VCaP (cell line): ENCODE results near the gene WDR36.

ENCODE experiments used
- H3K27ac ChIP-seq: fragments of 450-650 bp; 2 replicates; pipeline ENCODE4 v1.5.1; 2017
- CTCF ChIP-seq: fragments of 450-650 bp; conservative IDR thresholded peaks from 2 replicates; pipeline ENCODE4 v1.5.1; 2017; ENCODE audit warnings: mild to moderate bottlenecking, moderate library complexity

The WDR36 gene

DNA sequence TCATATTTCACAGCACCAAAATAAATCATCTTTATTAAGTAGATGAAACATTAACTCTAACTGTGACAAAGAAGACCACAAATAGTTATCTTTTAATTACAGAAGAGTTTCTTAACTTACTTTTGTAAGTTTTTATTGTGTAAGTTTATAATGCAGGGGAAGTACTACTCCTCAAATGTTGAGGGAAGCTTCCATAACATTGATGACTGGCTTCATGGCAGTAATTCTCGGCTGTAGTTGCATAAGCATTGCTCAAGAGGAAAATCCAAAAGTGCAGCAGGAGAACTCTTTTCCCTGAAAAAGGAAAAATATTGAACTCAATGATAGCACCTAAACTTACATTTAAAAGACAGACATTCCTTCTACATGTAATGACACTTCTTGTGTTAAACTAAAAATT is 16.1 kb upstream of the WDR36 start:
- H3K27ac ChIP-seq, result no peak overlapping the region
- no peak for TF ChIP-seq CTCF

DNA sequence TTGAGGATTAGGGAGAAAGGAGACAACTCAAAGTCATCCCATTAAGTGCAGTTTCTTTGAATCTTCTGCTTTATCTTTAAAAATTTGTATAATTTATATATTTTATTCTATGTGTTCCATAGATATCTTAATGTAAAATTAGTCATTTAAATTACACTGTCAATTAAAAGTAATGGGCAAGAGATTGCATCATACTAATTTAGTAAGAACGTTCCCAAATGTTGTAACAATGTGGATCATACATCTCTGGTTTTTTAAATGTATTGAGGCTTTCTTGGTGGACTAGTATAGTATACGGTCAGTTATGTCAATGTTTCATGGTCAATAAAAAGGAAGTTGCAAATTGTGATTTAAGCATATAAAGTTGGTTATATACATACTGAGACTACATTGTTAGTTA is 14.5 kb upstream of the WDR36 start:
- TF ChIP-seq CTCF, result no peak
- H3K27ac ChIP-seq, result no peak overlapping the region

GRCh38 chr5:111079846-111080245 is 12.3 kb upstream of the WDR36 start:
- TF ChIP-seq CTCF, result no peak
- no peak overlapping the region for H3K27ac ChIP-seq

GRCh38 chr5:111083323-111083722 is 8.8 kb upstream of the WDR36 start:
- H3K27ac ChIP-seq, result no peak overlapping the region
- TF ChIP-seq CTCF, result no peak

- H3K27ac ChIP-seq, result no peak overlapping the region
- no peak for TF ChIP-seq CTCF
Observed at GRCh38 chr5:111095982-111096381, 3.8 kb downstream of the WDR36 start.

- H3K27ac ChIP-seq, result no peak overlapping the region
- TF ChIP-seq CTCF, result no peak
Observed at GRCh38 chr5:111099058-111099778, 7.1 kb downstream of the WDR36 start.

- no peak for TF ChIP-seq CTCF
- H3K27ac ChIP-seq, result no peak overlapping the region
Observed at GRCh38 chr5:111106320-111106948, 14.3 kb downstream of the WDR36 start.
